H1 (cell line): ENCODE results near the gene CGAS. TPM values are rescaled to one million over a fixed set of nuclear protein-coding genes. Genes with fewer than 3 reads are reported as not detected.

ENCODE experiments used
- CREB1 ChIP-seq: IDR thresholded peaks from 2 replicates; pipeline ENCODE4 v1.6.1; 2012; ENCODE audit warnings: inconsistent platforms
- NRF1 ChIP-seq: IDR thresholded peaks from 2 replicates; pipeline ENCODE4 v1.6.1; 2011; ENCODE audit warnings: mild to moderate bottlenecking, low read depth, low read length, improper control_type of control experiment
- POU5F1 ChIP-seq: IDR thresholded peaks from 2 replicates; pipeline ENCODE4 v1.6.1; 2011; ENCODE audit warnings: low read depth, mild to moderate bottlenecking, low read length, moderate library complexity
- polyA plus RNA-seq, 7 experiments: library from polyadenylated mRNA; depleted of rRNA in 3 of 7; stranded (reverse) in 5 of 7; unstranded in 2 of 7; fragments of >200 nt in 5 of 7; fragments of 200-250 nt in 2 of 7; gene quantifications; 1 replicate in 5 of 7; 2 replicates in 1 of 7; 4 replicates in 1 of 7; pipeline versions ENCODE4 v1.2.1 to v1.2.3, GENCODE V29; 2011 to 2013; ENCODE audit warnings: missing spikeins in 2 of 7, mixed read lengths in 2 of 7
- total RNA-seq: library from RNA; stranded (reverse); fragmentation: NEBNext Ultra II Directional; extraction: Animal tissue kit (Norgen Biotek cat#: 25700); gene quantifications from 2 replicates; pipeline ENCODE4 v1.2.1, GENCODE V29; 2021

The CGAS gene
- total and polyA plus RNA-seq, 2 of the 8 experiments (the other 6 are each of a cell fraction or from before 2014, with no cell fraction given), result 2.1 to 6.3 TPM

GRCh38 chr6:73461537-73462350 is 9.6 kb upstream of the CGAS start, which contains the start of gene MTO1 (continued):
- TF ChIP-seq NRF1 (no peak), POU5F1 (no peak), CREB1 (peak; percentile 64; the same call in 1 of the 2 replicates)
